Stimulated activated CD4-positive, alpha-beta T cell treated with anti-CD3 and anti-CD28 coated beads, Interleukin-12 subunit alpha, Interleukin-12 subunit beta, amount 100 ng/mL, for 4 hours (primary cell): ENCODE data around the gene NLGN1.
A peak's percentile ranks its signal among the peaks of the same experiment; 100 is the strongest.
"Not testable (repeated sequence)": the region's sequence is repeated elsewhere in the genome, so short reads cannot be mapped to it uniquely, and the experiment has no call there.

Experiments
- DNase-seq: peaks from one replicate; pipeline ENCODE4 v3.0.0-alpha.2; 2020

Gene NLGN1

DNA sequence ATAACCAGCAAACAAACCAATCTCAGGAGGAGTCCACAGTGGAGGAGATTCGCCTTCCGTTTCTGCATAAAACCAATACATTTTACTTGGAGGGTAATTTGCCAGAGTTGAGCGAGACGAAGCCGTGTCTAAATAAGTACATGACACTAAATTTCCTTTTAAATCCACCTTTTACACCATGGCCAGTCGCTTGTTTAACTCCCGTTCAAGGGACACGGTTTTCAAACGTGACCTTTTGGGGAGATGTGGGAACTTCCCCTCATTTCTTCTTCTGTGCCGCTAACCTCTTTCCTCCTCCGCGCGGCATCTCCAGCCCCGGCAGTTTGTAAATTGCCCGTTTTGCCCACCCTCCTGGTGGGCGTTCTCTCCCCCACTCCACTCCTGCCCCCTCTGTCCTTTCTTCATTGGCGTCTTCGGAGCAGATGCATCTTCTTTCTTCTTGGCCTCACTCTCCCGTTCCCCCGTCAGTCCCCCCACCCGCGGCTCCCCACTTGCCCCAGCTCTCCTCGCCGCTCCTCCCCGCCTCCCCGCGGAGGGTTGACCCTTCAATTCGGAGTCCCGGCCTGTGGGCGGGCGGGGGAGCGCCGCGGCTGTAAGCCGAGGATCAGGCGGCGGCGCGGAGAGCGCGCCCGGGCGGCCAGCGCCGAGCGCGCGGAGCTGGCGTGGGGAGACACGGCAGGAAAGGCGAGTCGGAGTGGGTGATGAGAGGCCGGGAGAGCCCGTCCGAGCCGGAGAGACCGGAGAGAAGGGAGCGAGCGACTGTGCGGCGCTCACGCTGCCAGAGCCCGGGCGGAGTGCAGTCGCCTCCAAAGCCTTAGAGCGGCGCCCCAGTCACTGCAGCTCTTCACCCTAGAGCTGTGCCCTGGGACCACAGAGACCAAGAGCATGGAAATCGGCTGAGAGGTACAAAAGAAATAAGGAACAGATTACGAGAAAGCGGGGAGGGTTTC lies at the start of gene NLGN1:
TSS of gene NLGN1 (plus strand) at position 584 of the 950 bp plus-strand sequence.
- DNase-seq = no peak

DNA sequence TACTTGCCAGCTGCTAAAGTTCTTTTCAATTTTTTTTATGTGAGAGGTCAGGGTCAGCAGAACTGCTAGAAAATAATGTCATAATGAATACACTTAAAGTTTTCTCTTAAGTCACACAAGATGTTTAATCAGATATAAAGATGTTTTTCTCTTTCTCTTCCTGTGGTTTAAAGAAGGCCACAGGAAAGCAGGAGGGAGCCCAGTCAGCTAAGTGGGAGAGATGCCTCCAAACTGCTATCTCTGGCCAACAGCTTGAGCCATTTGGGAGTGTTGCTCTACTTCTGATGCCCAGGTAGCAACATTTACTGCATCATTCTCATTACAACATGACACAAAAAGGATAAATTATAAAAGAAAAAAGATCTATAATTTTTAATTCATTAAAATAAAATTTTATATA lies 45.7 kb upstream of the NLGN1 start:
- DNase-seq = no peak

DNA sequence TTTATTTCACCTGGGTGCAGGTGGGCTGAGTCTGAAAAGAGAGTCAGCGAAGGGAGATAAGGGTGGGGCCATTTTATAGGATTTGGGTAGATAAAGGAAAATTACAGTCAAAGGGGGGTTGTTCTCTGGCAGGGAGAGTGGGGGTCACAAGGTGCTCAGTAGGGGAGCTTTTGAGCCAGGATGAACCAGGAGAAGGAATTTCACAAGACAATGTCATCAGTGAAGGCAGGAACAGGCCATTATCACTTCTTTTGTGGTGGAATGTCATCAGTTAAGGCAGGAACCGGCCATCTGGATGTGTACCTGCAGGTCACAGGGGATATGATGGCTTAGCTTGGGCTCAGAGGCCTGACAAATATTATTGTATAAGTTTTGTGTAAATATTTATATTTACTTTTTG lies 44.4 kb upstream of the NLGN1 start:
- DNase-seq = not testable (repeated sequence)

DNA sequence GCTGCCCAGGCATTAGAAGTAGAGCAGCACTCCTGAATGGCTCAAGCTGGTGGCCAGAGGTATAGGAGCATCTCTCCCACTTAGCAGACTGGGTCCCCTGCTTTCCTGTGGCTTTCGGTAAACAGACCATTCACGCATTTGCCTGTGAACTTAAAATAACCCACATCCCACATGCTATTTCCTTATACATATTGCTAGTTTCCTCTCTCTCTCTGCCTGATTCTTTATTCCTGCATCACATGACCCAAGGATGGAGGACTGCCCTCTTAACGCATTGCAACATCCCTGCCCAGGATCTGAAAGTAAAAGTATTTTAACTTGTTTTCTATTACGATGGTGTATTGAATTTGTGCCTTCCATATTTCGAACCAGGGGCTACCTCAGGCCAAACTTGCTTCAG lies 43.4 kb upstream of the NLGN1 start:
- no peak for DNase-seq

DNA sequence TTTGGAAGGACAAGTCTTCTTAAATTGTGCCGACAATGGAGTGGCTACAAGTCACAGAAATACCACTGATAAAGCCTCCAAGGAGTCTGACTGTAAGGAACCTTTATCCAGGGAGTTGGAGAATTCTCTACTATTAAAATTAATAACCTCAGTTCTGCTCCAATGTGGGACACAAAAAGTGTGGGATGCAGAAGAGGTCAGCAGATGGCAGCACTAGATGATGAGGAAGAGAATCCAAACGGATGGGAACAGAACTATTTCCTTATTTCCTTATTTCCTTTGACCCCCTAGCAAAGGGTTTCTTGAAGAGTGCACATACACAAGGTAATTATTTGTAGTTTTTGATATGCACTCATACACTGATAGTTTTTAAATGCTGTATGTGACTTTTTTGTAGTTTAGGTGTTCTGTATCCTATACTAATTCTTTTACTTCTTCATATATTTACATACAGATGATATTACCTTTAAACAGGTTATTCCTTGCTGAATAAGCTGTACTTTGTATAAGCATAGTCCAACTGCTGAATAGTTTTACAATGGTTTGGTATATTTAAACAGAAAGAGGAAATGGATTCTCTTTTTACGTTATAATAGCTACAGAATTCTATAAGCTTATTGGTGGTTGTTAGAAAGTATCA lies 25.6 kb upstream of the NLGN1 start:
- no peak for DNase-seq

DNA sequence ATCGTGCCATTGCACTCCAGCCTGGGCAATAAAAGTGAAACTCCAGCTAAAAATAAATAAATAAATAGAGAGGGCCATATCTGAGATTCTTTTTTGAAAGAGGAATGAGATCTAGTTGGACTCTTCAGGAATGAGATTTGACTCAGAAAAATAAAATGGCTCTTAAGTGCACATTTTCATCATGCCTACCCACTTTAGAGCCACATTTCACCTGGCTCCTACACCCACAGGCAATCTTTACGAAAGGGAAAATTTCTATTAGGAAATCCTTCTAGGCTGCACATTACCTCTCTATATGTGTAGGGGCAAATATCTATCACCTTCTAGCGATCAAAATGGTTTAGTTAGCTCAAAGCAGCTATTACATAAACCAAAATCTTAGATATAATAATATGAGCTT lies 16.9 kb upstream of the NLGN1 start:
- no peak for DNase-seq

DNA sequence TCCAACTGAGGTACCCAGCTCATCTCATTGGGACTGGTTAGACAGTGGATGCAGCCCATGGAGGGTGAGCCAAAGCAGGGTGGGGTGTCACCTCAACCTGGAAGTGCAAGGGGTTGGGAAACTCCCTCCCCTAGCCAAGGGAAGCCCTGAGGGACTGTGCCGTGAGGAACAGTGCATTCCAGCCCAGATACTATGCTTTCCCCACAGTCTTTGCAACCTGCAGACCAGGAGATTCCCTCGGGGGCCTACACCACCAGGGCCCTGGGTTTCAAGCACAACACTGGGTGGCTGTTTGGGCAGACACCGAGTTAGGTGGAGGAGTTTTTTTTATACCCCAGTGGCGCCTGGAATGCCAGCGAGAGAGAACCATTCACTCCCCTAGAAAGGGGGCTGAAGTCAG lies 15.6 kb upstream of the NLGN1 start:
- not testable (repeated sequence) for DNase-seq

DNA sequence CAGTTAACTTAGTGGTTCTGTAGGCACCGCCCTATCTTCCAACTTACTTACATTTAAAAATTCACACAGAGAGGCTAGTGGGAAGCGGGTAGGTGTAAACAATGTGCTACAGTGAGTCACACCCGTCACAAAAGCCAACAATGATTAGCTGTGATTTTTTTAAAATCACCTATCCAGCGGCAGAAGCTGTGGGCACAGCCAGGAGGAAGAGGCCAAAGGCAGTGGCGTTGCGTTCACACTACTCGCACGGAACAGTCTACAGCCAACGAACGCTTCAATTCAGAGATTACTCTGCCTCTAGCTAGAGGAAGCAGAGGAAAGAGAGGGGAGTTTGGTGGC lies 2.5 kb upstream of the NLGN1 start:
- no peak for DNase-seq

DNA sequence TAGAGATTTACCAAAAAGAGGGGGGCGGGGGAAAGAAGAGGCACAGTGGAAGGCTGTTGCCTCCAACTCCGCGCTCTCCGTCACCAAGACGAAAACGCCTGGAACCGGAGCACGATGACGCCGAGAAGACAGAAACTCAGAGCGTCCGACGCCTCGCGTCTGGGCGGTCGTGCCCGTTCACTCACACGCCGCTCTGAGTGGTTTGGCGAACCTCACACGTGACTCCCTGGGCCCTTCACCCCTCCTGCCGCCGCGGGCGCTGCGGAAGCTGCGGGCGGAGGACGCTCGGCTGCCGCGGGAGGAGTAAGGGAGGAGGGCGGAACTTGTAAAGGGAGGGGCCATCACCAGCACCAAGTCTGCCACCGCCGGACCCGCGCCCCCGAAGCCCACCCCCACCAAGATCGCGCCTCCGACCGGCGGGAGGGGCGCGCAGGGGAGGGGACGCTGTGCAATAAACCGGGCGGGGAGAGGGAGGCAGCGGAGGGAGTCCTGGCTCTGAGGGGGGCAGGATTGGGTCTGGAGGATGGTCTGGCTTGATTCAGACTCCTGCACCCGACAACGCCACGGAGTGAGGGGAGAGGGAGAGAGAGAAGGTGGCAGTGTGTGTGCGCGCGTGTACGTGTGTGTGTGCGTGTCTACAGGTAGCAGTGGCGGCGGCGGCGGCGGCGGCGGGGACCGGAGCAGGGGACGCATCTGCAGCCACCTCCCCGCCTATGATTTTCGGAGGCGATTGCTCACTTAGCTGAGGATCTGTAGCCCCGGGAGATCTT lies 1.9 kb upstream of the NLGN1 start:
- peak; percentile 11 for DNase-seq

DNA sequence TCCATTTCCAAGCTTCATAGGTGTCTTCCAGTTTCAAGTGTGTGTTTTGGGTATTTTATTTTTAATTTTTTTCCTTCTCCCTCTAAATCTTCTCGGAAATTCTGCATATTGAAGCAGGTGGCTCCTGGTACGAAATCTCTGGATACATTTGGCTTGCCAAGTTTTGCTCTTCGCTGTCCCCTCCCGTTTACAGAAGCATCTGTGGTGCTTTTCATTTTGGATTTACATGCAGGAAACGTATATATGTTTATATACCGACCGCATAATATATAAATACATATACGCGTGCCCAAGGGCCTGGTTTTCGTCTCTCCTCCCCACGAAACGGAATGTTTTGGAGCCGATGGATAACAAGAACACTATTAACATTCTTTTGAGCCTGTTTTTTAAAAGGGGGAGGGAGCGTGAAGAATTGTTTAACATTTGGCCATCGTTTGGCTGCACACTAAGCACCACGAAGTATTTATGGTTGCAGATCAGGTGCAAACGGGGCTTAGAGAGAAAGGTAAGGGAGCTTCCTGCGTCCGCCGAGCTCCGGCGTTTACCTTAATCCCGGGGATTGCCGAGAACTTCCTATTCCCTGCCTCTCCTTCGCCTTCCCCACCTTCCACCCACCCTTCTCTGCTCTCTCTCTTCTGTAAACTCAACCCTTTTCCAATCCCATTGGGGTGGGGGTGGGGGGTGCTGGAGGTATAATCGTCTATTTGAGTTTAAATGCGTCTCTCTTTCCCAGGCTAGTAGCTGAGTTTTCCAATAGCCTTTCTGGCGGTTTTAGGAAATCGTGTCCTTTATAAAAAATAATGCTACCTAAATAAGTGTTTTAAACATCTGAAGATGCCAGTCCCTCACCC lies 1.1 kb upstream of the NLGN1 start:
- no peak for DNase-seq

DNA sequence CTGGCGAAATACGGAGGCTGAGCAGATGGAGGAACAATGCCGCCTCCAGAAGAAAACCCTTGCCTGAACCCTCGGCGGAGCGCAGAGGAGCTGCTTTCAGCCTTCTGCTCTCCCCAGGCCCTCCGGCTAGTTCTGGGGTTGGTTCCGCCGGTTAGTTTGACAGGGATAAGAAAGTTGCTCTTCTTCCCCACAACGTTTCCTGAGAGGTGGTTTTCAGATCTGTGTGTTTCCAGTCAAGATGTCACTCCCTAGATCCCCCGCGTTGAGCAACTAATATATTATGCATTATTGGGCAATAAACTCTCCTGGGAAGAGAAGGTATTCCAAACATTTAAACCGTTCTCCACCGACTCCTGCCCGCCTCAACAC lies 551 bp downstream of the NLGN1 start:
- DNase-seq = no peak

DNA sequence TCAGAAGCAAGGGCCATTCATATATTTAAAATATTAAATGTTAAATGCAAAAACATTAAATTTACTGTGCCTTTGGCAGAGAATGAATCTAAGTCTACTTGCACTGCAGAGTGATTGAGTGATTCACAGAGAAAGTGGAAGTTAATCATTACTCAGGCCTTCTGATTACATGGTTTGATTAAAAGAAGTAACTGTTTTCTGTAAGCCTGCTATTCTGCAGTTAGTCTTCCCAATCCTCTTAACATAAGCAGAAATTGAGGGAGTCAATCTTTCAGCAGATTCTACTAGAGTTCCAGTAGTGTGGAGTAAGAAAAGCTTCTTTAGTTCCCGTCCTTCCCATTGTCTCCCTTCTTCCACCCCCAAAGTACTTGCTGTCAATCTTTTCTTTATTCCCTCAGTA lies 1.5 kb downstream of the NLGN1 start:
- DNase-seq = no peak

DNA sequence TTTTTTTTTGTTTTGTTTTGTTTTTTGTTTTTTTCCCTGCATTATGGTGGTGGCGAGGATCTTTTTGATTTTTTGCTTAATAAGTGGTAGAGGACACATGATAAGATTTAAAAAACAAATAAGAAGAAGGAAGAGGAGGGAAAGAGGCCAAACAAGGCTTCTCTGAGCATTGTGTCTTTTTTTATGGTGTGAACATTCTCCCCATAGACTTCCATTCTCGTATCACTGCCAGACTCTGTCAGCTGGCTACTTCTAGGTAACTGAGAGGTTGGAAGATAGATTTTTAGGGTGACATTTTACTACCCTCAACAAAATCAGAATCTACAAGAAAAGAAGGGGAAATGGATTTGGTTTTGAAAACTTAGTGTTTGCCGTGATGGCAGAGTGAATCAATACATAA lies 3.8 kb downstream of the NLGN1 start:
- DNase-seq = no peak

DNA sequence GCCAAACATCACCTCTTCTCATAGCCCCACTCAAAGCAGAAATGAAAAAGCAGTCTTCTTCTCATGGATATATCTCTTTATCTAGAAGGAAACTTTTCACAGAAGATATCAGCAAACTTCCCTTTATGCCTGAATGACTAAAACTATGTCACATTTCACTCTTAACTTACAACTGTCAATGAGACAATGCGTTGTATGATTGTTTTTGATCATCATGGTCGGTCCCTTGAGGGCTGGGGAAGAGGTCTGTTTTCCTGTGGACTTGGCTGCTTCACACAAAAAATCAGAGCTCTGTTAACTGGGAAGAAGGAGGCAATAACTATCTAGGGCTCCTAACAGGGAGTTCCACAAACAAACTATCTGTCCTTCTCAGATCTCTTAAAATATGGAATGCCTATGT lies 5.1 kb downstream of the NLGN1 start:
- DNase-seq = no peak

DNA sequence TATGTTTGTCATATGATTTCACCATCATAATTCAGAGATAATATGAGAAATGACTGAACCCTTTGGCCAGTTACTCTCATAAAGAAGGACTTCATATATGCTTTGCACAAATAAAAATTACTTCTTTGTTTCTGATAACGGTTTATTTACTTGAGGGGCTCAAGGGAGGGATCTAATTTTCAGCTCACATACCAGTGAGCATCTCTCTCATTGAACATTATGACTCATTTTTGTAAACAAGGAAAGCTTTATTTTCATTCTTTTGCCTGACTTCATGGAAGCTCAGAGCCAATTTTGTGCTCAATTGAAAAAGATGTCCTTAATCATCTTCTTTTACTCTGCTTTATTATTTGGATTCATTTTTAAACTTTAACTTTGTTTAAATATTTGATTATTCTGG lies 5.8 kb downstream of the NLGN1 start:
- no peak for DNase-seq

DNA sequence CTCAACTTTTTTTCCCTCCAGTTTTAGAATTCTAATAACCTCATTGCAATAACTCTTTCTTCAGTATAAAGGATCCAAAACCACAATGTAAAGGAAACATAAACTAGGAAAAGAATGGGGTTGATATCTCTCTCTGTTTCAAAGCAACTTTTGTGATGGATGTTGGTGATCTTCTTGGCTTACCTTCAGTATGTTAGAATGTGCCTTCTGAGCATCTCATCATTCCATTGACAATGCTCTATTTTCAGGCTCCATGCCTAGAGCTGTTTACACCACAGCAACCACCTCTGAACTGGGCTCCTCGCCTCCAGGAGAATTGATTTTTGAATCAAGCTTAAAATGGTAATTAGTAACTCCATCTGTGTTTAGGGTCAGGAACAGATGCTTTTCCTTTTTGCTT lies 6.6 kb downstream of the NLGN1 start:
- no peak for DNase-seq

DNA sequence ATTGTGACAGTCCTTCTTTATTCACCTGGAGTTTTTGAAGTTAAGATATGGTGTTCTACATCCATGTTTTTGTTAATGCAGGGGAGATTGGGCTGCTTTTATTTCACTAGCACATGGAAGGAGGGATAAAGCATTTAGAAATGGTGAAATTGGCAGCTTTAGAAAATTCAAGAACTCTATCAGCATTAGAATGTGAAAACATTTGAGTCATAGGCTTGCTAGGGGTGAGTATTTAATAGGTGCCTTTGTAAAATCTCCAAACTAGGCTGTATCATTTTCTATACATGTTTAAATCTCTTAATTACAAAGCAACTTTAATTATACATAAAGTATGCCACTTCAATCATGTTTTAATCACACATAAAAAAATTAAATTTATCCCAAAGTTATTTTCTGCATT lies 12.9 kb downstream of the NLGN1 start:
- no peak for DNase-seq

DNA sequence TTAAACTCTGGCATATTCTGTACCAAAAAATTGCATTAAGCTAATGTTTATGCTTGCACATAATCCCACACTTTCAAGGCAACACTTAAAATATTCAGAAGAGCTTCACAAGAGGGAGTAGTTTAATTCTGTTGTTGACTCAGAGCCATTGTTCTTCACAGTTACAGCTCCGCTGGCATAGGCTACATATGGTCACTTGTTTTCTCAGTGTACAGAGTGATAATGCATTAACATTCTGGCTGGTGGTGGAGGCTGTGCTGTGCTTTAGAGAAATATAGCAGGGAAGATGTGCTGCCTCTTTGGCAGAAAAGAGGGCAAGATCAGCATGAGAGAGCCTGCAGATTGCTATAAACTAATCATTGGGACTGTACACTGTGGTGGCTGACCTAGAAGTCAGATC lies 13.3 kb downstream of the NLGN1 start:
- no peak for DNase-seq

DNA sequence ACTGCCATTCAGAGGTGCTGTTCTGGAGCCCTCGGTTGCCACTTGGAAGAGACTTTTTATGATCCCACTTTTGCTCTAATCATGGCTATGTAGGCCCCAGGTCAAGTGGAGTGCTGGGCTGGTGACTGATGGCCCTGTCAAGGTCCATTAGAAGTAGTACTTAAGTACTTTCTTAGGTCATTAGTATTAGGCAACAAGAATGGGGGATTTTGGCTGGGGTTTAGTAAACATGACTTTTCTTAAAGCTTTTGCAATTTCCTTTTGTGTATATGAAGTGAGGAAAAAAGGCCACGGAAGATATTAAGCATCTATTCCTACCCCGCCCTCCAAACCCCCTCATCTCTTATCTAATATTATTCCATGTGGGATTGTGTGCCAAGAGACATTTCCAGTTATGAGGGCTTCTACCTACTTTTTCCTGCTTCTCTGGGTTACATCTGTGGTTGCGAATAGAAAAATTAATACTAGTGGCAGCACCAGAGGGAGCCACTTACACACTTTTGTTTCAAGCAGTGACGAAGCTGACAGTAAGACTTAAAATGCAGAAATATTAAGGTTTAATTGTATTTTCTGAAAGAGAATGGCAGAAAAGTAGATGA lies 13.9 kb downstream of the NLGN1 start:
- DNase-seq = no peak

DNA sequence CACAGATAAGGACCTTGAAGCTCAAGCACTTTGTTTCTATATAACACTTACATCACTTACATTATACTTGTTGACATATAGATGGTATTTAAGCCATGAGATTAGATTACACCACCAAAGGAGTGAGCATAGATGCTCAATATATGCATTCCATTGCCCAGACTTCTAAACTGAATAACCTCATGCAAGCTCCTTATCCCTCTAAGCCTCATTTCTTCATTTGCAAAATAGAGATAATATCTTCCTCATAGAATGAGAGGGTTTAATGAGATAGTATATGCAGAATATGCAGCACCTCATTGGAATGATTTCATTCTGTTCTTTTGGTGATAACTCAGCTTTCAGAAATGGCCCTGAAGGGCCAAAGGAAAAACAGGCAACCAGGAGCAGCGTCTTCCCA lies 18.5 kb downstream of the NLGN1 start:
- no peak for DNase-seq

DNA sequence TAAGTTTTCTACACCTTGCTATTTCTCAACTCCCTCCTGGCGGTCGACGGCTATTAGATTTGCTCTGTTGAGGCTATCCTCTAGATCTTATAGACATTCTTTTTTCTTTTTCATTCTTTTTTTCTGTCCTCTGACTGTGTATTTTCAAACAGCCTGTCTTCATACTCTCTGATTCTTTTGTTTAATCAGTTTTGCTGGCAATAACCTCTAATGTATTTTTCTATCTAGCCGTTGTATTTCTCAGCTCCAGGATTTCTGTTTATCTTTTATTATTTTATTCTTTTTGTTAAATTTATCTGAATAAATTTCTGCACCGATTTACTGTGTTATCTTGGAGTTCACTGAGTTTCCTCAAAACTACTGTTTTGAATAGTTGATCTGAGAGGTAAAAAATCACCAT lies 31.5 kb downstream of the NLGN1 start:
- no peak for DNase-seq

DNA sequence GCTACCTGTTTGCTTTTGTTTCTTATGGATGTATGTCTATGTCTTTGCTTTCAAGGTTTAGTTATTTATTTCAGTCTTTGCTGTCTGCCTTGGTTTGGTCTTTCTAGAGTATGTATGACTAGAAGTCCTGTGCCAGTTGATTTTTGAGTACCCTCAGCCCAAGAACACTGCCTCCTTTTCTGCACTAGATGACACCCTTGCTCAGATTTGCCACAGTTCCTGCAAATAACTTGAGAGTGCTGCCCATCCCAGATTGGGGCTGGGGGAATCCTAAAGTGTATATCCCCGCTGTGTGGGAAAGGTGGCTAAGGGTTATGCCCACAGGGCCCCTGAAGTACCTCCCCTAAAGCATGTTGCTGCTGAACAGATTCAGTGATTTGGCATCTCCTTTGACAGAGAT lies 32.0 kb downstream of the NLGN1 start:
- DNase-seq = no peak

DNA sequence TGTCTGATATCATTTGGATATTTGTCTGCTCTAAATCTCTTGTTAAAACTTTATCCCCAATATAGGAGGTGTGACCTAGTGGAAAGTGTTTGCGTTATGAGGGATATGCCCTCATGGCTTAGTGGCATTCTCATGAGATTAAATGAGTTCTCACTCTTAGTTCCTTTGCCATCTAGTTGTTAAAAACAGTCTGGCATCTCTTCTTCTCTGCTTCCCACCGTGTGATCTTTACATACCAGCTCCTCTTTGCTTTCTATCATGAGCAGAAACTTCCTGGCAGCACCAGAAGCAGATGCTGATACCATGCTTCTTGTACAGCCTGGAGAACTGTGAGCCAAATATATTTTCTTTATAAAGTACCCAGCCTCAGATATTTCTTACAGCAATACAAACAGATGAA lies 33.0 kb downstream of the NLGN1 start:
- no peak for DNase-seq
